Left cardiac atrium (tissue), 2 donors: ENCODE measurements around the gene SENP6. TPM values are rescaled to one million over a fixed set of nuclear protein-coding genes. Genes with fewer than 3 reads are reported as not detected.

ENCODE experiments used
- total RNA-seq, 2 donors: library from RNA; stranded (reverse); fragmentation: NEBNext Ultra II Directional; extraction: Animal tissue kit (Norgen Biotek cat#: 25700); gene quantifications; one replicate each; pipeline ENCODE4 v1.2.1, GENCODE V29; 2021
- donor health status: DM: no; HTN: yes; CAD: no; lungs with severe emphysema.
- donor health status: DM: yes; HTN: yes; CAD: no.

Gene SENP6
- total RNA-seq, 2 donors from 2014 or later, result 48.7 to 67.4 TPM

Other genes with a start within 250 kb of the SENP6 start
- gene FILIP1, start 108.1 kb upstream of the SENP6 start, total RNA-seq, result 10 to 100 TPM; 85.8 to 86.3 TPM
- gene MYO6, start 147.4 kb downstream of the SENP6 start, total RNA-seq, result 1 to 10 TPM; 6.5 to 10.0 TPM